Liver (tissue), 9 donors: ENCODE measurements around the gene FBN2. TPM values are rescaled to one million over a fixed set of nuclear protein-coding genes. Genes with fewer than 3 reads are reported as not detected.

ENCODE experiments used
- DNase-seq: peaks from one replicate; pipeline ENCODE4 v3.0.0-alpha.2; 2017; ENCODE audit warnings: low spot score
- H3K27ac ChIP-seq, 2 donors: one replicate each; pipeline ENCODE4 v1.7.0; 2013; ENCODE audit warnings: inconsistent platforms in 2 of 2, low read length in 2 of 2, control low read depth in 1 of 2, low read depth in 1 of 2, mild to moderate bottlenecking in 1 of 2
- H3K27me3 ChIP-seq, 4 donors: one replicate each; pipeline versions ENCODE4 v1.6.1 to v1.7.0; 2013; ENCODE audit warnings: low read length in 3 of 4, inconsistent platforms in 1 of 4, mild to moderate bottlenecking in 1 of 4, moderate library complexity in 1 of 4; ENCODE audit not compliant: control insufficient read depth in 4 of 4, insufficient read depth in 4 of 4
- H3K36me3 ChIP-seq, 4 donors: one replicate each; pipeline versions ENCODE4 v1.6.1 to v1.7.0; 2013; ENCODE audit warnings: low read length in 3 of 4, mild to moderate bottlenecking in 3 of 4, low read depth in 1 of 4, moderate library complexity in 1 of 4; ENCODE audit not compliant: control insufficient read depth in 4 of 4, insufficient read depth in 3 of 4
- H3K4me1 ChIP-seq, 4 donors: one replicate each; pipeline versions ENCODE4 v1.6.1 to v1.7.0; 2013; ENCODE audit warnings: low read length in 3 of 4, mild to moderate bottlenecking in 3 of 4, moderate library complexity in 1 of 4; ENCODE audit not compliant: control insufficient read depth in 4 of 4, insufficient read depth in 4 of 4
- H3K4me3 ChIP-seq, 3 donors: one replicate each; pipeline versions ENCODE4 v1.6.1 to v1.7.0; 2013; ENCODE audit warnings: low read length in 3 of 3, control low read depth in 1 of 3, low read depth in 1 of 3, mild to moderate bottlenecking in 1 of 3
- H3K9ac ChIP-seq, 2 donors: one replicate each; pipeline ENCODE4 v1.7.0; 2013; ENCODE audit warnings: low read length in 2 of 2, mild to moderate bottlenecking in 2 of 2, moderate library complexity in 2 of 2, control low read depth in 1 of 2, low read depth in 1 of 2
- H3K9me3 ChIP-seq, 4 donors: one replicate each; pipeline versions ENCODE4 v1.6.1 to v1.7.0; 2013; ENCODE audit warnings: low read length in 3 of 4; ENCODE audit not compliant: control insufficient read depth in 4 of 4
- ATF3 ChIP-seq: IDR thresholded peaks from 2 replicates; pipeline ENCODE4 v1.6.1; 2016; ENCODE audit warnings: antibody characterized with exemption
- CTCF ChIP-seq: fragments of 150-350 bp; IDR thresholded peaks from 2 replicates; pipeline ENCODE4 v1.5.1; 2017; ENCODE audit warnings: improper control_type of control experiment, low read depth, low read length; ENCODE audit not compliant: missing input control
- EGR1 ChIP-seq, 2 donors: IDR thresholded peaks; 2 replicates each; pipeline ENCODE4 v1.6.1; 2016 to 2018; ENCODE audit warnings: antibody characterized with exemption in 2 of 2, low read depth in 2 of 2
- FOXA1 ChIP-seq: IDR thresholded peaks from 2 replicates; pipeline ENCODE4 v1.6.1; 2016; ENCODE audit warnings: antibody characterized with exemption
- FOXA2 ChIP-seq: IDR thresholded peaks from 2 replicates; pipeline ENCODE4 v1.6.1; 2016; ENCODE audit warnings: antibody characterized with exemption
- GABPA ChIP-seq, 2 donors: IDR thresholded peaks in 1 of 2; conservative IDR thresholded peaks in 1 of 2; 2 replicates each; pipeline ENCODE4 v1.6.1; 2016; ENCODE audit warnings: antibody characterized with exemption in 2 of 2, mild to moderate bottlenecking in 1 of 2, moderate library complexity in 1 of 2
- HNF4A ChIP-seq, 2 donors: conservative IDR thresholded peaks; 2 replicates each; pipeline ENCODE4 v1.6.1; 2016; ENCODE audit warnings: antibody characterized with exemption in 2 of 2, mild to moderate bottlenecking in 2 of 2
- HNF4G ChIP-seq: IDR thresholded peaks from 2 replicates; pipeline ENCODE4 v1.6.1; 2016; ENCODE audit warnings: antibody characterized with exemption
- JUND ChIP-seq, 2 donors: IDR thresholded peaks; 2 replicates each; pipeline ENCODE4 v1.6.1; 2016; ENCODE audit warnings: antibody characterized with exemption in 2 of 2
- MAX ChIP-seq: IDR thresholded peaks from 2 replicates; pipeline ENCODE4 v1.6.1; 2016; ENCODE audit warnings: antibody characterized with exemption
- NR2F2 ChIP-seq: IDR thresholded peaks from 2 replicates; pipeline ENCODE4 v1.6.1; 2016; ENCODE audit warnings: antibody characterized with exemption
- RAD21 ChIP-seq, 2 donors: IDR thresholded peaks; 2 replicates each; pipeline ENCODE4 v1.6.1; 2016; ENCODE audit warnings: antibody characterized with exemption in 2 of 2, mild to moderate bottlenecking in 2 of 2
- REST ChIP-seq: IDR thresholded peaks from 2 replicates; pipeline ENCODE4 v1.6.1; 2016; ENCODE audit warnings: antibody characterized with exemption, mild to moderate bottlenecking
- RXRA ChIP-seq, 2 donors: IDR thresholded peaks; 2 replicates each; pipeline ENCODE4 v1.6.1; 2017 to 2018; ENCODE audit warnings: antibody characterized with exemption in 2 of 2, mild to moderate bottlenecking in 1 of 2
- SP1 ChIP-seq: IDR thresholded peaks from 2 replicates; pipeline ENCODE4 v1.6.1; 2018; ENCODE audit warnings: antibody characterized with exemption, mild to moderate bottlenecking
- TAF1 ChIP-seq: conservative IDR thresholded peaks from 2 replicates; pipeline ENCODE4 v1.6.1; 2016; ENCODE audit warnings: antibody characterized with exemption, mild to moderate bottlenecking
- YY1 ChIP-seq: IDR thresholded peaks from 2 replicates; pipeline ENCODE4 v1.6.1; 2016; ENCODE audit warnings: antibody characterized with exemption, mild to moderate bottlenecking
- ZBTB33 ChIP-seq: IDR thresholded peaks from 2 replicates; pipeline ENCODE4 v1.6.1; 2016; ENCODE audit warnings: antibody characterized with exemption
- WGBS: extraction: QIAGEN DNeasy Blood & Tissue Kit; methylation state at CpG from one replicate; pipeline ENCODE4 v1.1.7; 2013; 5-methylcytosine and 5-hydroxymethylcytosine counted together
- polyA plus RNA-seq, 2 donors: library from polyadenylated mRNA; stranded (reverse) in 1 of 2; unstranded in 1 of 2; fragments of 200-250 nt in 1 of 2; fragments of >200 nt in 1 of 2; fragmentation: Nextera tagmentation in 1 of 2; extraction: Ambion mirVana in 1 of 2; gene quantifications; one replicate each; pipeline versions ENCODE4 v1.2.1 to v1.2.3, GENCODE V29; 2013 to 2015
- total RNA-seq, 2 donors: library from RNA; depleted of rRNA; stranded (reverse); fragments of >200 nt; gene quantifications; one replicate each; pipeline ENCODE4 v1.2.3, GENCODE V29; 2014
- donor health status: healthy.
- donor health status: healthy.
- donor health status: healthy.
- donor health status: healthy.
- donor health status: healthy.

The FBN2 gene
- total and polyA plus RNA-seq, 4 donors = 0.08 to 4.1 (median 0.47) TPM

GRCh38 chr5:128213340-128213739 lies 324.7 kb downstream of the FBN2 start:
- DNase-seq = no peak
- 7% methylated on average over 4 of the region's 4 CpGs for WGBS
- no peak for TF ChIP-seq JUND (IDR thresholded peaks at IDR 0.05)
- no peak for TF ChIP-seq FOXA1
- peak; percentile 67 for TF ChIP-seq CTCF
- TF ChIP-seq ZBTB33 = no peak
- TF ChIP-seq MAX = no peak
- TF ChIP-seq RAD21 (IDR thresholded peaks at IDR 0.05) = peak; percentile 85 to 89
- Histone ChIP-seq H3K27me3 (no peaks in the 10 kb centered on the region), H3K27ac (no peak overlapping the region), H3K9ac (no peak overlapping the region), H3K9me3 (no peaks in the 10 kb centered on the region), H3K4me3 (no peak overlapping the region), H3K36me3 (no peaks in the 10 kb centered on the region), H3K4me1 (no peaks in the 10 kb centered on the region)

- 65% methylated on average over 5 of the region's 5 CpGs for WGBS
- H3K36me3 ChIP-seq = no peaks in the 10 kb centered on the region
- no peak for DNase-seq
- no peaks in the 10 kb centered on the region for H3K9me3 ChIP-seq
- no peaks in the 10 kb centered on the region for H3K4me1 ChIP-seq
- no peaks in the 10 kb centered on the region for H3K27me3 ChIP-seq
- no peak for TF ChIP-seq HNF4G
- no peak for TF ChIP-seq ATF3
- TF ChIP-seq YY1 = no peak
- no peak for TF ChIP-seq RAD21 (IDR thresholded peaks at IDR 0.05)
- TF ChIP-seq NR2F2 = no peak
- TF ChIP-seq RXRA (IDR thresholded peaks at IDR 0.05) = no peak
- TF ChIP-seq GABPA (IDR thresholded peaks at IDR 0.05 in 1 of 2, conservative IDR thresholded peaks at IDR 0.05 in 1 of 2) = no peak
- TF ChIP-seq ZBTB33 = no peak
- TF ChIP-seq CTCF = no peak
- no peak for TF ChIP-seq TAF1
- TF ChIP-seq HNF4A (conservative IDR thresholded peaks at IDR 0.05) = no peak
- no peak for TF ChIP-seq JUND (IDR thresholded peaks at IDR 0.05)
- no peak for TF ChIP-seq SP1
- no peak for TF ChIP-seq REST
- TF ChIP-seq FOXA1 = no peak
- TF ChIP-seq MAX = no peak
- no peak for TF ChIP-seq FOXA2
- no peak for TF ChIP-seq EGR1 (IDR thresholded peaks at IDR 0.05; ENCODE audit: low read depth in 2 of 2)
- H3K27ac ChIP-seq = no peak overlapping the region
- no peak overlapping the region for H3K4me3 ChIP-seq
- no peak overlapping the region for H3K9ac ChIP-seq
Measured at GRCh38 chr5:128212191-128212806, 325.7 kb downstream of the FBN2 start.
